Measurements from ENCODE around the gene RPS25.

GRCh38 chr11:119012629-119013170 is 5.4 kb downstream of the RPS25 start:
- TF ChIP-seq CTCF (IDR thresholded peaks at IDR 0.05), result no peak
- TF ChIP-seq POLR2A (IDR thresholded peaks at IDR 0.05), result no peak

Measured in lower leg skin (tissue), 3 donors.